Coronary artery (tissue), 2 donors: ENCODE data around the gene SGMS1.
A peak's percentile ranks its signal among the peaks of the same experiment; 100 is the strongest.
"Not testable (repeated sequence)": the region's sequence is repeated elsewhere in the genome, so short reads cannot be mapped to it uniquely, and the experiment has no call there.

Source experiments
- DNase-seq: peaks from one replicate; pipeline ENCODE4 v3.0.0-alpha.2; 2017; ENCODE audit warnings: low spot score
- H3K27ac ChIP-seq, 2 donors: fragments of 200-600 bp; sonication (generic); one replicate each; pipeline ENCODE4 v1.5.1; 2016 to 2019
- H3K4me3 ChIP-seq: fragments of 200-600 bp; sonication (generic); 2 replicates; pipeline ENCODE4 v1.5.1; 2016; ENCODE audit warnings: mild to moderate bottlenecking, moderate library complexity
- TF ChIP-seq, protein P1 (sequence below): fragments of 200-600 bp; sonication (generic); IDR thresholded peaks from one replicate; pipeline ENCODE4 v1.5.1; 2019; ENCODE audit warnings: antibody characterized with exemption

SGMS1 gene

DNA sequence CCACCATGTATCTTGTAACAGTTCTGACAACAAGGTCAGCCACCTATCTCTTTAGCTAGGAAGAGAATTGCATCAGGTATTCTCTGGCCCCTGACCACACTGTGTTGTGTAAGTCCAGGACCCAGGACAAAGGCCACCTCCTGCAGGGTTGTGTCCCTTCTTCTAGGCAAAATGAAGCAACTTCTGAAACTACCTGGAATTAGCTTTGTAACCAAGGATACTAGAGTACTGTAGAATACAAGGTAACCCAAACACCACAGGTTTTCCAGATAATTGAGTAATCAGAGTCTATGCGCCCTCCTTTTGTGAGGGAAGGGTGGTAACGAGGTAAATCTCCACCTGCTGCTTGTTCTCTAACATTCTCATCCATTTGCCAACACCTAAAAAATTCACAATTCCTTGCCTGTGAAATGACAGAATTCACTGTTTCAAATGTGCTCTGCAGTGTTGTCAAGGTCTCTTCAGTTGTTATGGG lies 51.7 kb downstream of the SGMS1 start:
- Histone ChIP-seq H3K27ac (no peak overlapping the region), H3K4me3 (no peak overlapping the region)
- TF ChIP-seq, protein P1, sequence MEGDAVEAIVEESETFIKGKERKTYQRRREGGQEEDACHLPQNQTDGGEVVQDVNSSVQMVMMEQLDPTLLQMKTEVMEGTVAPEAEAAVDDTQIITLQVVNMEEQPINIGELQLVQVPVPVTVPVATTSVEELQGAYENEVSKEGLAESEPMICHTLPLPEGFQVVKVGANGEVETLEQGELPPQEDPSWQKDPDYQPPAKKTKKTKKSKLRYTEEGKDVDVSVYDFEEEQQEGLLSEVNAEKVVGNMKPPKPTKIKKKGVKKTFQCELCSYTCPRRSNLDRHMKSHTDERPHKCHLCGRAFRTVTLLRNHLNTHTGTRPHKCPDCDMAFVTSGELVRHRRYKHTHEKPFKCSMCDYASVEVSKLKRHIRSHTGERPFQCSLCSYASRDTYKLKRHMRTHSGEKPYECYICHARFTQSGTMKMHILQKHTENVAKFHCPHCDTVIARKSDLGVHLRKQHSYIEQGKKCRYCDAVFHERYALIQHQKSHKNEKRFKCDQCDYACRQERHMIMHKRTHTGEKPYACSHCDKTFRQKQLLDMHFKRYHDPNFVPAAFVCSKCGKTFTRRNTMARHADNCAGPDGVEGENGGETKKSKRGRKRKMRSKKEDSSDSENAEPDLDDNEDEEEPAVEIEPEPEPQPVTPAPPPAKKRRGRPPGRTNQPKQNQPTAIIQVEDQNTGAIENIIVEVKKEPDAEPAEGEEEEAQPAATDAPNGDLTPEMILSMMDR: no peak
- no peak for DNase-seq

DNA sequence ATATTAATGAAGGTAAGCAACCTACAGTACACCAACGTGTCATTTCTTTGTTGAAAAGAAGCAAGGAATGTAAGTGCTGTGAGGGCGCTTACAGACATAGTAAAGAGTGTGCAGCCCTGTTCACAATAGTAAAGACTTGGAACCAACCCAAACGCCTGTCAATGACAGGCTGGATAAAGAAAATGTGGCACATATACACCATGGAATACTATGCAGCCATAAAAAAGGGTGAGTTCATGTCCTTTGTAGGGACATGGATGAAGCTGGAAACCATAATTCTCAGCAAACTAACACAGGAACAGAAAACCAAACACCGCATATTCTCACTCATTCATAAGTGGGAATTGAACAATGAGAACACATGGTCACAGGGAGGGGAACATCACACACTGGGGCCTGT lies 55.0 kb downstream of the SGMS1 start:
- DNase-seq, H3K4me3 ChIP-seq, H3K27ac ChIP-seq: not testable (repeated sequence)

DNA sequence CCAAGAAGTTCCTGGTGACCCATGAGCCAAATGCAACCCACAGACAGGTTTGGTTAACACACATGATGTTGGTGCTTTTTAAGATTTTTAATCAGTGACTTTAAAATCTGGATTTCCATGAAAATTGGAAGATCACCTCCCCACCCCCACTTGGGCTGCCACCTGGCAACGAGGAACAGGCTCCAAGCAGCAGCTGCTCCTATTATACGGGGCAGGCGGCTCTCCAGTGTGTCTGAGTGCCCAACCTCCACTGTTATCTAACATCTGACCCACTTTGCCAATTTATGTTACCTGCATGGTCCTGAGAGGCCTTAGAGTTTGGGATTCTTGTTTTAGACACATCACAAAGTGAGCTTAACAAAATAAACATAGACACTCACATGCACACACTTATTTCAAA lies 56.4 kb downstream of the SGMS1 start:
- H3K4me3 ChIP-seq: no peak overlapping the region
- H3K27ac ChIP-seq: no peak overlapping the region
- no peak for DNase-seq
- TF ChIP-seq, protein P1: no peak

DNA sequence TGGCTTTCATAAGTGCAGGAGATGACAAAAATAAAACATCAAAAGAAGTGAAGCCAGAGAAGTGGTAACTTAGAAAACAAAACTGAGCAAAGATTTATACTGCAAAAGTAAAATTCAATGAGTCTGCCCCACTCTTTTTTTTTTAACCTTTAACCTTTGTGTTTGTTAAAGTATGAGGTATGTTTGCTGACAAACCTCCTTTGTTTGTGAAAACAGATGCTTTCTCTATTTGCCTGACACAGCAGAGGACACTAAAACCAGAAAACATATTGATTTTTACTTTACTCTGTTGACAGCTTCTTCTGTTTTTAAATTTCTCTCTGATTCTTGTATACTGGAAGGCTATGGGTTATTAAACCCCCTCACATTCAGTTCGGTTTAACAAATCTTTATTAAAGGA lies 57.6 kb downstream of the SGMS1 start:
- TF ChIP-seq, protein P1: no peak
- no peak overlapping the region for H3K4me3 ChIP-seq
- no peak overlapping the region for H3K27ac ChIP-seq
- no peak for DNase-seq

DNA sequence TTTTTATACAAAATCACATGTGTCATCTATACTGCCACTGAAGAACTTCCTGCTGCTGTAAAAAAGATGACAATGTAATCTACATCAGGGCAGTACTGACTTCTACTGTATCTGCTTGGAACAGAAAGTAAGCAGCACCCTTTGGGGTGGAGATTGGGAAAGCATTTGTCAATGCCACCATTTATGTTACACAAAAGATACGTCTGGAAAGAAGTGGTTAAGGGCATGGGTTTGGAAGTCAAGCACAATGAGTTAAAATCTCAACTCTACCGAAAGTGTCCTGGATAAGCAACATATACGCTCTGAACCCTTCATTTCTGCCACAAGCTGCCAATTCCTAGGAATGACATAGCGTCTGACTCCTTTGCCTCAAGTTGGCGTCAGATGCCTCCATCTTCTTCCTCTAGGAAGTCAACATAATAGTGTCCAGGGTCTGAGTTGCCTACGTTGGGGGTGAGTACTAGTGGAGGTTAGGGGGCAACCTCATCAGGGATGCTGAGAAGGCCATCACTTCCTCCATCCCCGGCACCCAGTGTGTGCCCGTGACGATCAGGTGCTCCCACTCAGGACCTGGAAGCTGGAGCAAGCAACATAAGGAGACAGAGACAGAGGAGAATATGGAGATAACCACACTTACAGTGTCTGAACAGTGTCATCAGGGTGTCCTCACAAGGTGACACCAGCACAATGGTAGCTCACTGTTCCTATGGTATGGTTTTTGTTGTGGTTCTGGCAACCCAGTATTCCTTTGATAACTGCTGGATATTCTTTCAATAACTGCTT lies 58.3 kb downstream of the SGMS1 start:
- Histone ChIP-seq H3K4me3 (no peak overlapping the region), H3K27ac (no peak overlapping the region)
- no peak for DNase-seq
- TF ChIP-seq, protein P1: no peak

DNA sequence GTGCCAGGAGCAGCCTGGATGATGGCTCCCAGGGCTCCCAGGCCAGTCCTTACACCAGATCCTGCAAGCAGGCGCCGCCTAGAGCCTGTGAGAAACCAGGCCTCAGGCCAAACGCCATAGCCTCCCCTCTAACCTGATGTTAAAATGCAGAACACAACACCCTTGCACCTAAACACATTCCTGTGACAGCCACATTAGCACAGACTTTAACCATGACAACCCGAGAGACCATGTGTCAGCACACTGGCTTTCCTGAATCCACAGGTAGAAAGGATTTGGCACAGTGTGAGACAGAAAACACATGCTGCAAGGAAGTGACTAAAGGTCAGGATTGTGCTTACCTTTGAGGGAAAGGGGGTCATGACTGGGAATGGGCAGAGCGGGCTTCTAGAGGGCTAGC lies 59.9 kb downstream of the SGMS1 start:
- TF ChIP-seq, protein P1: no peak
- DNase-seq: no peak
- Histone ChIP-seq H3K4me3 (no peak overlapping the region), H3K27ac (no peak overlapping the region)

DNA sequence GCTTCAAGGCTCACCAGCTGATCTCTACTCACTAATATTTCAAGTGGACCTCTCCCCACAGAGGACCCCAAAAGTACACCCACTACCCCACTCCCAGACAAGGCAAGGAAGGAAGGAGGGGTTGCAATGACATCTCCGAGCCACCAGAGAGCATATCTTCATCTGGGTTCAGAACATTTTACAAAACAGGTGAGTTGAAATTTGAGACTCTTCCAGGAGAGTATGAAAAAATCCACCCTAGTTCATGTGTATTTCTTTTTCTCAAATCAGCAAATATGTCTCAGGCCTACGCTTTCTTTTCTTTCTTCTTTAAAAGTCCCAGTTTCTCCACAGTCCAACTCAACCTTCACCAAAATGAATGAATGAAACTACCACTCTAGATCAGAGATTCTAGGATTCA lies 61.9 kb downstream of the SGMS1 start:
- H3K27ac ChIP-seq: peak overlapping the region in 1 of 2 donors; percentile 61
- TF ChIP-seq, protein P1: no peak
- H3K4me3 ChIP-seq: no peak overlapping the region
- DNase-seq: no peak
